ENCODE data around the gene OR10S1. TPM values are rescaled to one million over a fixed set of nuclear protein-coding genes. Genes with fewer than 3 reads are reported as not detected.
"Not testable (repeated sequence)": the region's sequence is repeated elsewhere in the genome, so short reads cannot be mapped to it uniquely, and the experiment has no call there.

Gene OR10S1, protein sequence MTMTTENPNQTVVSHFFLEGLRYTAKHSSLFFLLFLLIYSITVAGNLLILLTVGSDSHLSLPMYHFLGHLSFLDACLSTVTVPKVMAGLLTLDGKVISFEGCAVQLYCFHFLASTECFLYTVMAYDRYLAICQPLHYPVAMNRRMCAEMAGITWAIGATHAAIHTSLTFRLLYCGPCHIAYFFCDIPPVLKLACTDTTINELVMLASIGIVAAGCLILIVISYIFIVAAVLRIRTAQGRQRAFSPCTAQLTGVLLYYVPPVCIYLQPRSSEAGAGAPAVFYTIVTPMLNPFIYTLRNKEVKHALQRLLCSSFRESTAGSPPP
- total RNA-seq (not detected), polyA plus RNA-seq (not detected)
- long read RNA-seq, donor 1, result 0 reads
- long read RNA-seq, donor 2, result 0 reads
- long read RNA-seq, donor 3, result 0 reads

DNA sequence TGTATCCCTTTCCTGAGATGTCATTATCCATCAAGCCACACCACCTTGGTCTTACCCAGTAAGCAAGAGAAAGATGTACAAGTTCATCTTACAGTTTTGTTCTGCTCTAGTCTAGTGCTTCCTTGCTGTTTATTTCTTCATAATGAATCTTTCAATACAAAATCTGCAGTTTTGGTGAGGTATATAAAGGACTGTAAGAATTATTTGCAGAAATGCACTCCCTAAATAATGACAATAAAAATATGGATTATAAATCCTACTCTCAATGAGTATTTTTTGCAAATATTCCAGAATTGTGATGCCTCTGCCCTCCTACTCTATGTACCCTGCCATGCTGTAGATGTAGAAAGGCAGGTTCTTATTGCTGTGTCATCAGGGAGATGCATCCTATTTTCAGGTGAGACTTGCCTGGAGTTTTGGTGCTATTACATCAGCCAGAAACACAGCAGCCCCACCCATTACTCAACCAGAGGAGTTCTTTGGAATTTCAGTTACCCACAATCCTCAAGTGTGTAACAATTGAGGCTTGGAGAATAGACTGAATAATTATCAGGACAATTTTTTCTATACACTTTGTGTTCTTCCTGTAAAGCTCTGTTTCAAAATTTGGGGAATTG, at the start of gene OR10S1:
TSS of gene OR10S1 (minus strand) at position 51 of the 617 bp plus-strand sequence. CDS start 117 bp downstream, outside the sequence.
- no peak for TF ChIP-seq EP300 (IDR thresholded peaks at IDR 0.05)
- no peaks in the 10 kb centered on the region for H3K36me3 ChIP-seq
- intact Hi-C loops (cut with DNase I), result no loop called here
- H3K27me3 ChIP-seq, result no peaks in the 10 kb centered on the region
- H3K4me1 ChIP-seq (ENCODE audit: insufficient read depth), result no peaks in the 10 kb centered on the region
- H3K4me3 ChIP-seq, result no peak within 1 kb of the TSS
- DNase-seq, result no peak
- H3K27ac ChIP-seq, result no peak within 1 kb of the TSS
- H3K9me3 ChIP-seq, result no peaks in the 10 kb centered on the region

DNA sequence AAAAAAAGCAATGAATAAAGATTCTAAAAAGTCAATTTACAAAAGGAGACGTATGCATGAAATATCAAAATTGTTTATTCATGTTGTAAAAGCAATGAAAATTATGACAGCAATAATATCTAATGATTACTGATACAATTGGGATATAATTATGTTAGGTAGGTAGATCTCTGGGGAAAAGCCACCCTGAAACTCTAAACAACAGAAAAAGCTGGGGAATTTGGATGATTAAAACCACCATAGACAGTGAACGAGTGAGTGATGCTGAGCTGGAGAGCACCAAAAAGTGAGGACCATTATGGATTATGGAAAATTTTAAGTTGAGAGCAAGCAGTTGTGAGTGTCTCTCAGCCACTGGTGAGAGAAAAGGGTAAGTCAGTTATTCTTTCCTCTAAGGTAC, 48.9 kb upstream of the OR10S1 start, which contains the start of gene OR10G8:
TSS of gene OR10G8 (plus strand) at position 301 of the 400 bp plus-strand sequence. CDS start 2,825 bp downstream, outside the sequence.
- H3K36me3 ChIP-seq, result no peaks in the 10 kb centered on the region
- DNase-seq, result no peak
- intact Hi-C loops (cut with DNase I), result no loop called here
- H3K4me1 ChIP-seq (ENCODE audit: insufficient read depth), result no peaks in the 10 kb centered on the region
- H3K27ac ChIP-seq, result no peak within 1 kb of the TSS
- no peak within 1 kb of the TSS for H3K4me3 ChIP-seq
- H3K9me3 ChIP-seq, result no peaks in the 10 kb centered on the region
- 68 to 79% (median 78%) methylated on average over 2 of the region's 2 CpGs for WGBS, 3 donors
- no peaks in the 10 kb centered on the region for H3K27me3 ChIP-seq
- TF ChIP-seq, protein P1, sequence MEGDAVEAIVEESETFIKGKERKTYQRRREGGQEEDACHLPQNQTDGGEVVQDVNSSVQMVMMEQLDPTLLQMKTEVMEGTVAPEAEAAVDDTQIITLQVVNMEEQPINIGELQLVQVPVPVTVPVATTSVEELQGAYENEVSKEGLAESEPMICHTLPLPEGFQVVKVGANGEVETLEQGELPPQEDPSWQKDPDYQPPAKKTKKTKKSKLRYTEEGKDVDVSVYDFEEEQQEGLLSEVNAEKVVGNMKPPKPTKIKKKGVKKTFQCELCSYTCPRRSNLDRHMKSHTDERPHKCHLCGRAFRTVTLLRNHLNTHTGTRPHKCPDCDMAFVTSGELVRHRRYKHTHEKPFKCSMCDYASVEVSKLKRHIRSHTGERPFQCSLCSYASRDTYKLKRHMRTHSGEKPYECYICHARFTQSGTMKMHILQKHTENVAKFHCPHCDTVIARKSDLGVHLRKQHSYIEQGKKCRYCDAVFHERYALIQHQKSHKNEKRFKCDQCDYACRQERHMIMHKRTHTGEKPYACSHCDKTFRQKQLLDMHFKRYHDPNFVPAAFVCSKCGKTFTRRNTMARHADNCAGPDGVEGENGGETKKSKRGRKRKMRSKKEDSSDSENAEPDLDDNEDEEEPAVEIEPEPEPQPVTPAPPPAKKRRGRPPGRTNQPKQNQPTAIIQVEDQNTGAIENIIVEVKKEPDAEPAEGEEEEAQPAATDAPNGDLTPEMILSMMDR (IDR thresholded peaks at IDR 0.05), result no peak
- no peak for TF ChIP-seq POLR2A (IDR thresholded peaks at IDR 0.05)
- no peak for TF ChIP-seq EP300 (IDR thresholded peaks at IDR 0.05)

DNA sequence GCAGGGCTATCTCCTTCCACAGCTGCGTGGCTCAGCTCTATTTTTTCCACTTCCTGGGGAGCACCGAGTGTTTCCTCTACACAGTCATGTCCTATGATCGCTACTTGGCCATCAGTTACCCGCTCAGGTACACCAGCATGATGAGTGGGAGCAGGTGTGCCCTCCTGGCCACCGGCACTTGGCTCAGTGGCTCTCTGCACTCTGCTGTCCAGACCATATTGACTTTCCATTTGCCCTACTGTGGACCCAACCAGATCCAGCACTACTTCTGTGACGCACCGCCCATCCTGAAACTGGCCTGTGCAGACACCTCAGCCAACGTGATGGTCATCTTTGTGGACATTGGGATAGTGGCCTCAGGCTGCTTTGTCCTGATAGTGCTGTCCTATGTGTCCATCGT, 38.3 kb upstream of the OR10S1 start:
- H3K9me3 ChIP-seq; DNase-seq; intact Hi-C loops (cut with DNase I); H3K36me3 ChIP-seq; H3K4me1 ChIP-seq (ENCODE audit: insufficient read depth); H3K4me3 ChIP-seq; H3K27me3 ChIP-seq; H3K27ac ChIP-seq: not testable (repeated sequence)
- 91 to 97% (median 93%) methylated on average over 4 to 7 of the region's 9 CpGs for WGBS, 3 donors

DNA sequence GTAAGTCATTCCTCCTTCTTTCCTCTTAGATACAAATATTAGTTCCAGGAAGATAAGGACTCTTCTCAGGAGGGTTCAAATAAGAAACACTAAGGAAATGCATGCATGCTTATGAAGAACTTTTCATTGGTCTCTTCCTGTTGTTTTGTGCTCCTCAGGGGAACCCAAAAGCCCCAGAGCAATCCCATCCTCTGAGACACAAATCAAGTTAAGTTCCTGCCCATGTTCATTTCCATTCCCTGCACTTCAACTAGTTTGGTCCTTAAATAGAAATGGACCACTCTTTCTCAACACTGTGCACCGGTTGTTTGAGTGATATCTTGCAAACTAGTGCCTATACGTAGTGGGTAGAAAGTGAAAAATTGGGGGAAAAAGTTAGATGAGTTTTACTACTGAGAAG, 35.1 kb upstream of the OR10S1 start, which contains the start of gene OR10G4:
TSS of gene OR10G4 (plus strand) at position 301 of the 400 bp plus-strand sequence. CDS start 2,578 bp downstream, outside the sequence.
- no peak within 1 kb of the TSS for H3K27ac ChIP-seq
- H3K36me3 ChIP-seq, result no peaks in the 10 kb centered on the region
- DNase-seq, result no peak
- no peak within 1 kb of the TSS for H3K4me3 ChIP-seq
- H3K27me3 ChIP-seq, result no peaks in the 10 kb centered on the region
- WGBS, 3 donors, result 75 to 85% (median 82%) methylated on average over 2 of the region's 2 CpGs
- no peaks in the 10 kb centered on the region for H3K4me1 ChIP-seq (ENCODE audit: insufficient read depth)
- intact Hi-C loops (cut with DNase I), result no loop called here
- TF ChIP-seq EP300 (IDR thresholded peaks at IDR 0.05) (no peak), POLR2A (IDR thresholded peaks at IDR 0.05) (no peak)
- TF ChIP-seq, protein P1 (IDR thresholded peaks at IDR 0.05), result no peak
- H3K9me3 ChIP-seq, result no peaks in the 10 kb centered on the region

DNA sequence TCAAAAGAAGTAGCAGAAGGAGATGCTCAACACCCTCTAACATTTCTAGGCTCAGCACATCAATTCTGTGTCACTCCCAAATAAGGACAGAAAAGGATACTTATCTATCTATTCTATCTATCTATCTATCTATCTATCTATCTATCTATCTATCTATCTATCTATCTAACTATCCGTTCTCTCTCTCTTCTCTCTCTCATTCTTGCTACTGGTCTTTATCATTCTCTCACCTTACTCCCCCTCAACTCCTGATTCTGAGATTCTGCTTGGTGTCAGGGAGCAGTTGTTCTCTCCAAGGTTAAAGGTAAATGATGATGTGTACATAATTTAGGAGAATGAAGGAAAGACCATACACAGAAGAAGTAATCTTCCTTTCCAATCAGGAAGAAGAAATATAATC, 17.5 kb upstream of the OR10S1 start, which contains the start of gene OR10G6:
TSS of gene OR10G6 (minus strand) at position 43 of the 400 bp plus-strand sequence. CDS start at position 43, 0 bp downstream.
- H3K27ac ChIP-seq, result no peak within 1 kb of the TSS
- no peaks in the 10 kb centered on the region for H3K36me3 ChIP-seq
- no peak for DNase-seq
- intact Hi-C loops (cut with DNase I), result no loop called here
- H3K9me3 ChIP-seq, result no peaks in the 10 kb centered on the region
- TF ChIP-seq POLR2A (IDR thresholded peaks at IDR 0.05) (no peak), EP300 (IDR thresholded peaks at IDR 0.05) (no peak)
- no peaks in the 10 kb centered on the region for H3K4me1 ChIP-seq (ENCODE audit: insufficient read depth)
- 49 to 74% (median 61%) methylated on average over 1 of the region's 1 CpG for WGBS, 3 donors
- no peaks in the 10 kb centered on the region for H3K27me3 ChIP-seq
- no peak within 1 kb of the TSS for H3K4me3 ChIP-seq
